ENCODE measurements around the gene ZNF469.

The ZNF469 gene

GRCh38 chr16:88412766-88413165, 30.0 kb downstream of the ZNF469 start:
- TF ChIP-seq TAF1 (IDR thresholded peaks at IDR 0.05; ENCODE audit: borderline replicate concordance, low read depth, low read length) (no peak), POLR2AphosphoS5 (IDR thresholded peaks at IDR 0.05; ENCODE audit: low read depth, low read length) (no peak), POLR2A (IDR thresholded peaks at IDR 0.05; ENCODE audit: low read depth, low read length) (no peak)
- DNase-seq (ENCODE audit: insufficient read length) (no peak), FAIRE-seq (no peak)

- no peak for DNase-seq (ENCODE audit: insufficient read length)
- TF ChIP-seq POLR2AphosphoS5 (IDR thresholded peaks at IDR 0.05; ENCODE audit: low read depth, low read length) (no peak), POLR2A (IDR thresholded peaks at IDR 0.05; ENCODE audit: low read depth, low read length) (no peak), TAF1 (IDR thresholded peaks at IDR 0.05; ENCODE audit: borderline replicate concordance, low read depth, low read length) (no peak)
- no peak for FAIRE-seq
These were observed 30.5 kb downstream of the ZNF469 start for GRCh38 chr16:88413231-88413630.

DNA sequence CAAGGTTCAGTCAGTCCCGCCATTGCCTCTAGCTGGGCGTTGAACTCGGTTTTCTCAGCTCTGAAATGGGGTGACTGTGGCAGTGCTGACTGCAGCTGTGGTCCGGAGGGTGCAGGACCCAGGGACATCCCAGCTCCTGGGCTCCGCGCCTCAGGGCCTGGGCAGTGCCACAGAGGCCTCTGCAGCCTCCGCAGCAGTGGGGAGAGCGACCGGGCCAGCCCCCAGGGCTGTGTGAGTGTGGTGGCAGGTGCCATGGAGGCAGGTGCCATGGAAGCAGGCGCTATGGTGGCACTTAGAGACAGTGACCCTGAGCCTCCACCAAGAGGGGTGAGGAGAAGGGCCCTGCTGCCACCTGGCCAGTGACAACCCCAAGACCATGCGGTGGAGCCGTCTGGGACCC, 30.9 kb downstream of the ZNF469 start:
- DNase-seq (ENCODE audit: insufficient read length) (no peak), FAIRE-seq (no peak)
- TF ChIP-seq TAF1 (IDR thresholded peaks at IDR 0.05; ENCODE audit: borderline replicate concordance, low read depth, low read length), result no peak
- no peak for TF ChIP-seq POLR2AphosphoS5 (IDR thresholded peaks at IDR 0.05; ENCODE audit: low read depth, low read length)
- no peak for TF ChIP-seq POLR2A (IDR thresholded peaks at IDR 0.05; ENCODE audit: low read depth, low read length)

- TF ChIP-seq TAF1 (IDR thresholded peaks at IDR 0.05; ENCODE audit: borderline replicate concordance, low read depth, low read length), result no peak
- TF ChIP-seq POLR2A (IDR thresholded peaks at IDR 0.05; ENCODE audit: low read depth, low read length), result no peak
- no peak for TF ChIP-seq POLR2AphosphoS5 (IDR thresholded peaks at IDR 0.05; ENCODE audit: low read depth, low read length)
These were observed 32.0 kb downstream of the ZNF469 start for GRCh38 chr16:88414521-88415380.

DNA sequence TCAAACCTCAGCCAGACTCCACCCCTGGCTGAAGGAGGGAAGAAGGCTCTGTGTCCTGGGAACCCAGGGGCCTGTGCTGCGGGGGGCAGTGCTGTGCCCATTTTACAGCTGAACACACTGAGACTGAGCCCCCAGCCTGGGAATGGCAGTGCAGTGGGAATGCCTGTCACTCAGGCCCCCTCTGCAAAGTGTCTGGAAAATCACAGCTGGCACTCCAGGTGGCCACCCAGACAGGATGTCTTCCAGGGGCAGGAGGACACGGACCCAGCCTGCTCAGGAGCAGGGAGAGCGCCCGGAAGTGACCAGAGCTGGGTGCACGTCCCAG, 32.6 kb downstream of the ZNF469 start:
- DNase-seq (ENCODE audit: insufficient read length) (no peak), FAIRE-seq (no peak)
- TF ChIP-seq POLR2A (IDR thresholded peaks at IDR 0.05; ENCODE audit: low read depth, low read length), result no peak
- no peak for TF ChIP-seq POLR2AphosphoS5 (IDR thresholded peaks at IDR 0.05; ENCODE audit: low read depth, low read length)
- TF ChIP-seq TAF1 (IDR thresholded peaks at IDR 0.05; ENCODE audit: borderline replicate concordance, low read depth, low read length), result no peak

More at GRCh38 chr16:88414521-88415380, 32.0 kb downstream of the ZNF469 start:
- DNase-seq (ENCODE audit: insufficient read length) (no peak), FAIRE-seq (no peak)

- DNase-seq (ENCODE audit: insufficient read length) (no peak), FAIRE-seq (no peak)
- no peak for TF ChIP-seq POLR2AphosphoS5 (IDR thresholded peaks at IDR 0.05; ENCODE audit: low read depth, low read length)
- TF ChIP-seq TAF1 (IDR thresholded peaks at IDR 0.05; ENCODE audit: borderline replicate concordance, low read depth, low read length), result no peak
- no peak for TF ChIP-seq POLR2A (IDR thresholded peaks at IDR 0.05; ENCODE audit: low read depth, low read length)
These were observed 33.1 kb downstream of the ZNF469 start for GRCh38 chr16:88415713-88416323.

- DNase-seq (ENCODE audit: insufficient read length) (no peak), FAIRE-seq (no peak)
- TF ChIP-seq POLR2A (IDR thresholded peaks at IDR 0.05; ENCODE audit: low read depth, low read length), result no peak
- no peak for TF ChIP-seq TAF1 (IDR thresholded peaks at IDR 0.05; ENCODE audit: borderline replicate concordance, low read depth, low read length)
- no peak for TF ChIP-seq POLR2AphosphoS5 (IDR thresholded peaks at IDR 0.05; ENCODE audit: low read depth, low read length)
These were observed 33.9 kb downstream of the ZNF469 start for GRCh38 chr16:88416686-88417085.

GRCh38 chr16:88417684-88418476, 35.1 kb downstream of the ZNF469 start:
- no peak for DNase-seq (ENCODE audit: insufficient read length)
- TF ChIP-seq TAF1 (IDR thresholded peaks at IDR 0.05; ENCODE audit: borderline replicate concordance, low read depth, low read length) (no peak), POLR2A (IDR thresholded peaks at IDR 0.05; ENCODE audit: low read depth, low read length) (no peak), POLR2AphosphoS5 (IDR thresholded peaks at IDR 0.05; ENCODE audit: low read depth, low read length) (no peak)
- no peak for FAIRE-seq

GRCh38 chr16:88418869-88419268, 36.1 kb downstream of the ZNF469 start:
- TF ChIP-seq POLR2A (IDR thresholded peaks at IDR 0.05; ENCODE audit: low read depth, low read length), result no peak
- TF ChIP-seq TAF1 (IDR thresholded peaks at IDR 0.05; ENCODE audit: borderline replicate concordance, low read depth, low read length), result no peak
- no peak for TF ChIP-seq POLR2AphosphoS5 (IDR thresholded peaks at IDR 0.05; ENCODE audit: low read depth, low read length)
- DNase-seq (ENCODE audit: insufficient read length), result no peak
- FAIRE-seq, result no peak

GRCh38 chr16:88419790-88420189, 37.0 kb downstream of the ZNF469 start:
- no peak for FAIRE-seq
- TF ChIP-seq POLR2AphosphoS5 (IDR thresholded peaks at IDR 0.05; ENCODE audit: low read depth, low read length) (no peak), TAF1 (IDR thresholded peaks at IDR 0.05; ENCODE audit: borderline replicate concordance, low read depth, low read length) (no peak), POLR2A (IDR thresholded peaks at IDR 0.05; ENCODE audit: low read depth, low read length) (no peak)
- no peak for DNase-seq (ENCODE audit: insufficient read length)

- no peak for FAIRE-seq
- DNase-seq (ENCODE audit: insufficient read length), result no peak
- TF ChIP-seq POLR2AphosphoS5 (IDR thresholded peaks at IDR 0.05; ENCODE audit: low read depth, low read length) (no peak), POLR2A (IDR thresholded peaks at IDR 0.05; ENCODE audit: low read depth, low read length) (no peak), TAF1 (IDR thresholded peaks at IDR 0.05; ENCODE audit: borderline replicate concordance, low read depth, low read length) (no peak)
These were observed 37.7 kb downstream of the ZNF469 start for GRCh38 chr16:88420496-88420895.

Measured in GM12892 (cell line).